IMR-90 (cell line): ENCODE results near the gene BTBD1. TPM values are rescaled to one million over a fixed set of nuclear protein-coding genes. Genes with fewer than 3 reads are reported as not detected.

Experiments used
- ATAC-seq: fragments of 200-7000 bp; cut with Tn5 transposase; 2 replicates; pipeline ENCODE4 v1.9.1; 2020; ENCODE audit warnings: low read depth, mild to moderate bottlenecking, moderate library complexity
- BruUV-seq: library from RNA; stranded (reverse); fragments of 400-500 nt; replicated peaks from 2 replicates; lab custom pipeline; 2021; lab: Mats Ljungman, UMichigan
- CTCF ChIA-PET: fragments of 300-600 bp; formaldehyde crosslinking; extraction: SDS; loops from one replicate; lab custom pipeline; 2021; ENCODE audit warnings: antibody characterized with exemption; lab: Yijun Ruan, JAX
- POLR2A ChIA-PET: fragments of 300-600 bp; sonication (Branson Sonifier 250); formaldehyde crosslinking; loops from one replicate; lab custom pipeline; 2022; ENCODE audit warnings: antibody characterized with exemption; ENCODE audit not compliant: unreplicated experiment; lab: Charles Lee
- DNase-seq: peaks from one replicate; pipeline ENCODE4 v3.0.0; 2013
- H2AFZ ChIP-seq: replicated peaks from 2 replicates; pipeline ENCODE3; 2013; ENCODE audit warnings: low read length, mild to moderate bottlenecking; ENCODE audit not compliant: poor library complexity
- H2AK5ac ChIP-seq: 2 replicates; pipeline ENCODE4 v1.6.1; 2013; ENCODE audit warnings: low read depth, low read length, inconsistent platforms
- H2AK9ac ChIP-seq: replicated peaks from 2 replicates; pipeline ENCODE3; 2013; ENCODE audit warnings: mild to moderate bottlenecking, low read depth, low read length, moderate library complexity; ENCODE audit not compliant: poor library complexity
- H2BK120ac ChIP-seq: 2 replicates; pipeline ENCODE4 v1.6.1; 2013; ENCODE audit warnings: low read depth, low read length, inconsistent platforms
- H2BK15ac ChIP-seq: 3 replicates; pipeline ENCODE4 v1.6.1; 2013; ENCODE audit warnings: low read depth, low read length, inconsistent platforms
- H2BK20ac ChIP-seq: 2 replicates; pipeline ENCODE4 v1.6.1; 2013; ENCODE audit warnings: low read depth, mild to moderate bottlenecking, inconsistent platforms, low read length, moderate library complexity
- H2BK5ac ChIP-seq: 2 replicates; pipeline ENCODE4 v1.6.1; 2013; ENCODE audit warnings: mild to moderate bottlenecking, low read depth, low read length, inconsistent platforms; ENCODE audit not compliant: poor library complexity, severe bottlenecking
- H3K14ac ChIP-seq: replicated peaks from 2 replicates; pipeline ENCODE4 v1.6.1; 2013; ENCODE audit warnings: low read depth, low read length, inconsistent platforms
- H3K18ac ChIP-seq: 2 replicates; pipeline ENCODE4 v1.6.1; 2013; ENCODE audit warnings: low read depth, low read length, control low read depth
- H3K23ac ChIP-seq: 2 replicates; pipeline ENCODE4 v1.6.1; 2013; ENCODE audit warnings: low read depth, low read length, inconsistent platforms
- H3K27ac ChIP-seq: 2 replicates; pipeline ENCODE4 v1.5.1; 2013; ENCODE audit warnings: mild to moderate bottlenecking, control low read depth, low read length; ENCODE audit not compliant: insufficient read depth
- H3K27me3 ChIP-seq: 2 replicates; pipeline ENCODE4 v1.6.1; 2013; ENCODE audit warnings: low read length; ENCODE audit not compliant: control insufficient read depth, insufficient read depth
- H3K36me3 ChIP-seq: 2 replicates; pipeline ENCODE4 v1.6.1; 2013; ENCODE audit warnings: low read length, mixed read lengths; ENCODE audit not compliant: control insufficient read depth, insufficient read depth
- H3K4ac ChIP-seq: 2 replicates; pipeline ENCODE4 v1.6.1; 2013; ENCODE audit warnings: low read depth, low read length, inconsistent platforms
- H3K4me1 ChIP-seq: 2 replicates; pipeline ENCODE4 v1.6.1; 2013; ENCODE audit warnings: low read length, mixed read lengths; ENCODE audit not compliant: control insufficient read depth, insufficient read depth
- H3K4me2 ChIP-seq: 2 replicates; pipeline ENCODE4 v1.6.1; 2013; ENCODE audit warnings: low read depth, mild to moderate bottlenecking, control low read depth, low read length, moderate library complexity
- H3K4me3 ChIP-seq: 2 replicates; pipeline ENCODE4 v1.5.1; 2013; ENCODE audit warnings: low read depth, mild to moderate bottlenecking, control low read depth, low read length, moderate library complexity; ENCODE audit not compliant: insufficient read depth
- H3K56ac ChIP-seq: 2 replicates; pipeline ENCODE4 v1.6.1; 2013; ENCODE audit warnings: low read length, inconsistent platforms; ENCODE audit not compliant: insufficient read depth; ENCODE audit errors: extremely low read depth
- H3K79me1 ChIP-seq, 2 experiments: 2 replicates each; pipeline ENCODE4 v1.6.1; 2013; ENCODE audit warnings: low read length in 2 of 2, inconsistent platforms in 1 of 2, low read depth in 1 of 2
- H3K9ac ChIP-seq: 2 replicates; pipeline ENCODE4 v1.6.1; 2013; ENCODE audit warnings: low read depth, low read length, control low read depth
- H3K9me1 ChIP-seq: 2 replicates; pipeline ENCODE4 v1.6.1; 2013; ENCODE audit warnings: low read length, inconsistent platforms; ENCODE audit not compliant: insufficient read depth
- H3K9me3 ChIP-seq: 2 replicates; pipeline ENCODE4 v1.6.1; 2013; ENCODE audit warnings: low read length; ENCODE audit not compliant: control insufficient read depth, insufficient read depth
- H4K20me1 ChIP-seq: 2 replicates; pipeline ENCODE4 v1.6.1; 2013; ENCODE audit warnings: low read length, inconsistent platforms; ENCODE audit not compliant: insufficient read depth
- H4K5ac ChIP-seq: 2 replicates; pipeline ENCODE4 v1.6.1; 2013; ENCODE audit warnings: mild to moderate bottlenecking, low read depth, low read length, control low read depth
- H4K8ac ChIP-seq, 2 experiments: 2 replicates each; pipeline ENCODE4 v1.6.1; 2013; ENCODE audit warnings: low read depth in 2 of 2, low read length in 2 of 2, control low read depth in 1 of 2, inconsistent platforms in 1 of 2
- H4K91ac ChIP-seq: 2 replicates; pipeline ENCODE4 v1.6.1; 2013; ENCODE audit warnings: low read depth, low read length, inconsistent platforms; ENCODE audit not compliant: insufficient read depth
- CEBPB ChIP-seq: IDR thresholded peaks from 2 replicates; pipeline ENCODE4 v1.6.1; 2012; ENCODE audit warnings: low read depth, low read length, improper control_type of control experiment
- CHD1 ChIP-seq: IDR thresholded peaks from 2 replicates; pipeline ENCODE4 v1.6.1; 2012; ENCODE audit warnings: low read depth, low read length, improper control_type of control experiment
- FOS ChIP-seq: fragments of 150-350 bp; IDR thresholded peaks from 2 replicates; pipeline ENCODE4 v1.6.1; 2016; ENCODE audit warnings: low read depth, low read length
- MAFK ChIP-seq: IDR thresholded peaks from 2 replicates; pipeline ENCODE4 v1.6.1; 2012; ENCODE audit warnings: low read depth, low read length, improper control_type of control experiment
- MAZ ChIP-seq: IDR thresholded peaks from 2 replicates; pipeline ENCODE4 v1.6.1; 2012; ENCODE audit warnings: low read depth, mild to moderate bottlenecking, low read length, improper control_type of control experiment, moderate library complexity, borderline replicate concordance
- SMC3 ChIP-seq: fragments of 150-350 bp; IDR thresholded peaks from 2 replicates; pipeline ENCODE4 v1.6.1; 2016; ENCODE audit warnings: low read depth, mild to moderate bottlenecking, antibody characterized with exemption, low read length, moderate library complexity
- WGBS, 2 experiments: methylation state at CpG; one replicate each; pipeline versions ENCODE4 v1.1.5 to v1.1.7; 2013; ENCODE audit warnings: missing lambda C conversion rate in 2 of 2; ENCODE audit not compliant: insufficient read length in 1 of 2; ENCODE audit errors: extremely low coverage in 2 of 2; 5-methylcytosine and 5-hydroxymethylcytosine counted together
- dilution Hi-C: fragments of 300-500 bp; cut with HindIII; formaldehyde crosslinking; loops from one replicate; pipeline ENCODE4 v1.14.3; 2018; ENCODE audit warnings: low sequenced_read_pairs; ENCODE audit not compliant: unreplicated experiment
- in situ Hi-C: fragments of 300-500 bp; cut with MboI; formaldehyde crosslinking; loops from 3 replicates; pipeline ENCODE4 v1.14.3; 2019; ENCODE audit warnings: low sequenced_read_pairs, inconsistent platforms, mixed read lengths
- intact Hi-C: fragments of 100-400 bp; cut with micrococcal nuclease; formaldehyde crosslinking; loops from 2 replicates; pipeline ENCODE4 v1.10.0; 2022
- polyA plus RNA-seq, 3 experiments: library from polyadenylated mRNA; depleted of rRNA; stranded (reverse); fragments of >200 nt; gene quantifications; 2 replicates each; pipeline ENCODE4 v1.2.3, GENCODE V29; 2012; ENCODE audit warnings: low replicate concordance in 1 of 3
- total RNA-seq: library from RNA; depleted of rRNA; stranded (reverse); fragments of >200 nt; gene quantifications from 2 replicates; pipeline ENCODE4 v1.2.3, GENCODE V29; 2012
- TF ChIP-seq, protein P1 (sequence below): conservative IDR thresholded peaks from 2 replicates; pipeline ENCODE4 v1.5.1; 2012; ENCODE audit warnings: mild to moderate bottlenecking, low read depth, low read length, improper control_type of control experiment

Gene BTBD1
- total and polyA plus RNA-seq, 2 of the 4 experiments (the other 2 are of a cell fraction), result 39.3 to 78.7 TPM

GRCh38 chr15:83030021-83030420 is 37.0 kb downstream of the BTBD1 start:
- in situ Hi-C loops (no loop called here), dilution Hi-C loops (no loop called here), intact Hi-C loops (no loop called here)
- no peak overlapping the region for H3K4ac ChIP-seq
- H3K18ac ChIP-seq, result no peak overlapping the region
- no peak overlapping the region for H2BK15ac ChIP-seq
- no peak overlapping the region for H3K9ac ChIP-seq
- no peak overlapping the region for H2AK9ac ChIP-seq
- H3K27me3 ChIP-seq, result no peaks in the 10 kb centered on the region
- H3K27ac ChIP-seq, result no peak overlapping the region
- H2BK20ac ChIP-seq, result no peak overlapping the region
- H3K36me3 ChIP-seq, result peaks cover 23% of the 10 kb centered on the region
- ChIA-PET CTCF (interaction anchor here (0.6 kb wide), 1 partner anchor 918 kb away, joined by 3 read pairs; no protein-coding TSS in a partner anchor), POLR2A (no interaction called here)
- no peak overlapping the region for H3K56ac ChIP-seq
- WGBS, 2 experiments, result no CpG with 5 or more reads among the region's 8 CpGs
- no peak overlapping the region for H2BK5ac ChIP-seq
- H4K5ac ChIP-seq, result no peak overlapping the region
- peaks cover 37 to 41% of the 10 kb centered on the region in 2 experiments for H3K79me1 ChIP-seq
- H2BK120ac ChIP-seq, result no peak overlapping the region
- H3K23ac ChIP-seq, result no peak overlapping the region
- peaks cover 6% of the 10 kb centered on the region; the same call in 1 of the 2 replicates for H3K9me1 ChIP-seq
- no peak overlapping the region for H3K4me2 ChIP-seq
- H2AK5ac ChIP-seq, result no peak overlapping the region
- no peak overlapping the region for H4K8ac ChIP-seq
- peaks cover 25% of the 10 kb centered on the region for H4K20me1 ChIP-seq
- TF ChIP-seq CHD1 (no peak), CEBPB (no peak), SMC3 (no peak), MAFK (no peak), MAZ (no peak), FOS (no peak)
- TF ChIP-seq, protein P1, sequence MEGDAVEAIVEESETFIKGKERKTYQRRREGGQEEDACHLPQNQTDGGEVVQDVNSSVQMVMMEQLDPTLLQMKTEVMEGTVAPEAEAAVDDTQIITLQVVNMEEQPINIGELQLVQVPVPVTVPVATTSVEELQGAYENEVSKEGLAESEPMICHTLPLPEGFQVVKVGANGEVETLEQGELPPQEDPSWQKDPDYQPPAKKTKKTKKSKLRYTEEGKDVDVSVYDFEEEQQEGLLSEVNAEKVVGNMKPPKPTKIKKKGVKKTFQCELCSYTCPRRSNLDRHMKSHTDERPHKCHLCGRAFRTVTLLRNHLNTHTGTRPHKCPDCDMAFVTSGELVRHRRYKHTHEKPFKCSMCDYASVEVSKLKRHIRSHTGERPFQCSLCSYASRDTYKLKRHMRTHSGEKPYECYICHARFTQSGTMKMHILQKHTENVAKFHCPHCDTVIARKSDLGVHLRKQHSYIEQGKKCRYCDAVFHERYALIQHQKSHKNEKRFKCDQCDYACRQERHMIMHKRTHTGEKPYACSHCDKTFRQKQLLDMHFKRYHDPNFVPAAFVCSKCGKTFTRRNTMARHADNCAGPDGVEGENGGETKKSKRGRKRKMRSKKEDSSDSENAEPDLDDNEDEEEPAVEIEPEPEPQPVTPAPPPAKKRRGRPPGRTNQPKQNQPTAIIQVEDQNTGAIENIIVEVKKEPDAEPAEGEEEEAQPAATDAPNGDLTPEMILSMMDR, result no peak
- DNase-seq, result peak; percentile 29
- H3K9me3 ChIP-seq, result no peaks in the 10 kb centered on the region
- no TSS peak for BruUV-seq
- no peak overlapping the region for H2AFZ ChIP-seq
- no peak overlapping the region for H4K91ac ChIP-seq
- no peak overlapping the region for H3K14ac ChIP-seq
- no peak overlapping the region for H3K4me3 ChIP-seq
- no peak for ATAC-seq
- peaks cover 1% of the 10 kb centered on the region; the same call in 1 of the 2 replicates for H3K4me1 ChIP-seq
